Breast epithelium (tissue), 3 donors: ENCODE results near the gene PLA2G4D.

Source experiments
- POLR2A ChIP-seq: fragments of 450-650 bp; IDR thresholded peaks from one replicate; pipeline ENCODE4 v1.6.1; 2016; ENCODE audit warnings: antibody characterized with exemption, mild to moderate bottlenecking, moderate library complexity
- POLR2AphosphoS5 ChIP-seq, 3 donors: sonication (generic); formaldehyde crosslinking; IDR thresholded peaks; one replicate each; pipeline ENCODE4 v1.6.1; 2017; ENCODE audit warnings: antibody characterized with exemption in 3 of 3

DNA sequence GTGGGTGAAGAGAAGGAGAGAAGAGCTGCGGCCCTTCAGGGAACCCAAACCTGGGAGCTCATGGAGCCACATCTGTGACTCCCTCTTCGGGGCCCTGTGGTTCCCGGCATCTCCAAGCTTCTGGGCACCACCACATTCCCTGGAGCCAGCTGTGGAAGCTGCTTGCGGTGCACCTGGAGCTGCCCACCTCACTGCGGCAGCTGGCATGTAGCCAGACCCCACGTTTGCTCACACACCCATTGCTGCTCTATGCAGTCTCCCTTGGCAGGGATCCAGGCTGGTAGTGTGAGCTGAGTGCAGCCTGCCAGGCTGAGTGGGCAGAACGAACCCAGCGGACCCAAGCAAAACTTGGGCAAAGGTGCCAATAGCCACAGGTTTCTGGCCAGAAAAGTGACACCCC is 56.7 kb downstream of the PLA2G4D start:
- TF ChIP-seq POLR2A (no peak), POLR2AphosphoS5 (IDR thresholded peaks at IDR 0.05) (no peak)
